Kidney tubule cell (primary cell): ENCODE measurements around the gene SLPI.

Experiments
- DNase-seq: peaks from one replicate; pipeline ENCODE4 v3.0.0-alpha.2; 2018; ENCODE audit warnings: low spot score

SLPI gene

GRCh38 chr20:45212836-45213235, 41.5 kb downstream of the SLPI start:
- no peak for DNase-seq

GRCh38 chr20:45211569-45212474, 42.5 kb downstream of the SLPI start:
- DNase-seq = no peak

- no peak for DNase-seq
Measured at GRCh38 chr20:45209924-45210323, 44.4 kb downstream of the SLPI start.

- DNase-seq = no peak
Measured at GRCh38 chr20:45206725-45207124, 47.6 kb downstream of the SLPI start, which contains the start of gene SEMG1. Gene SEMG1, plus strand, starts transcription at chr20:45207033. Its CDS starts 21 bp downstream, at chr20:45207054.
